NCI-H446 treated with DMSO at 0.1 percent for 48 hours (cell line): Measurements from ENCODE around the gene RPAP2.
"Not testable (repeated sequence)": the region's sequence is repeated elsewhere in the genome, so short reads cannot be mapped to it uniquely, and the experiment has no call there.

Experiments used
- DNase-seq: peaks from one replicate; lab custom pipeline; 2025; lab: John Stamatoyannopoulos, UW

Gene RPAP2

DNA sequence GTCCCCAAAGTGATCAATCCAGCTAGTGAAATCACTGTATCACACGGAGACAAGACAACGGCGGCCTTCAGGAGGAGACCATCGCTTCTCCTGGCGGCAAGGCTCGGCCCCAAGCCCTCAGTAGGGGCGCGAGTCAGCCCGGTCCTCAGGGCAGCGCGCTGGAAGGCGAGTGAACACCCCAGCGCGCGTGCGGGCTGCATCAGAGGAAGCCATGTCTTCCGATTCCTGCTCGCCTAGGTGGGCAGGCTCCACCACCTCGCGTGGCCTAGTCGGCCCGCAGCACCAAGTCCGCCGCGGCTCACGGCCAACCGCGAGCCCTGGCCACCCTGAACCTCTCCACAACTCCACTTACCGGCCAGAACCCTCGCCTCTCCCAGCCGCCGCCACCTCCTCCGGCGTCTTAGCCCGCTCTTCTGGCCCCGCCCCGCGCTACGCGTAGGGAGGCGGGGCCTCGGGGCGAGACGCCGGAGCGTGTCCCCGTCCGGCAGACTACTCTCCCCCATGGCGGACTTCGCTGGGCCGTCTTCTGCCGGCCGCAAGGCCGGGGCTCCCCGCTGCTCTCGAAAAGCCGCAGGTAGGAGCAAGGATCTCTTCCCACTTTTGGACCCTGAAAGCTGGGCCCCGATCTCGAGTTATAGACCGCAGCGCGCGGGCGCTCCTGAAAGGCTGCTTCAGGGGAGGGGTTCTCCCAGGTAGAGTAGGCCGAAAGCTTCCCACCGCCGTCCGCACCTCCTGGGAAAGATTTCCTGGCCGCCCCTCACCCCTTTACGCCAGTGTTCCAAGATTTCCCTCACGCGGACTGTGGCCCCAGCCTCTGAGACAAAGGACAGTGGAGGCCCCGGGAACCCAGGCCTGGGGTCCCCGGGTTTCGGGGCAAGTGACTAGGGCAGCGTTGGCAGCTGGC lies at the start of gene RPAP2, which contains the start of gene GLMN:
TSS of gene RPAP2 (plus strand) at position 487 of the 904 bp plus-strand sequence. CDS start at position 502, 15 bp downstream.
TSS of gene GLMN (minus strand) at position 415 of the 904 bp plus-strand sequence. CDS start 988 bp downstream, outside the sequence.
- DNase-seq: peak; percentile 80

- not testable (repeated sequence) for DNase-seq
Measured at GRCh38 chr1:92254714-92255113, 44.1 kb upstream of the RPAP2 start.

DNA sequence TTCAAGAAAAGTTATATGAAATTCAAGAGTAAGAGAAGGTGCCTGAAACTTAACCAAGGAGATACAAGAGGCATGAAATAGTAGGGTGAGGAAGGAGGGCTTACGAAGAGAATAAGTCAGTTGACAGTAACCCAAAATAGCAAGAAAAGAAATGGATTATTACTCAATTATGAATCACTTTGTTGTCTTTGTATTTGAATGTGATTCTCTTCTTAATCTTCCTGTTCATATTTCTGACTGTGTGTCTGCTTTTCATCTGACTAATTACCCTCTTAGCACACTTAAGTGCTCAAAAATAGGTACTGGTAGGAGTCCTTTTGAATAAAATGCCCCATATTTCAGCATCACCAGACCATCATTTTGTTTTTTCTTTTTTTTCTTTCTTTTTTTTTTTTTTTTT lies 39.5 kb upstream of the RPAP2 start:
- DNase-seq: no peak

GRCh38 chr1:92262516-92262915 lies 36.3 kb upstream of the RPAP2 start:
- DNase-seq: no peak

DNA sequence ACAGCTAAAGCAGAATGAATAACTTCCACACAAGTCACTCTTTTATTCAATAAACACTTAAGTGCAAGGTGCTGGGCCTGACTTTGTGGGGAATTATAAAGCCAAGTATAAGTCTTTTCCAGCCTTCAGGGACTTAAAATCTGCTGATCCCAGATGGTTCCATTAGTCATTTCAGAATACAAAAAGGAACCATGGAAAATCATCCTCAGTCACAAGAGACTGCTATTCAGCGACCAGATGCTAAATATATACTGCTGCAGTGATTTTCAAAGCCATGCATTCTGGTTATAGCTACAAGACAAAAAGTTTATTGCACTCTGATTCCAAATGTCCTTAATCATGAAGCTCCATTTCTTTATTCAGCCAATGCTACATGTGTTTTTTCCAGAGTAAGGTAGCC lies 25.8 kb upstream of the RPAP2 start:
- no peak for DNase-seq

GRCh38 chr1:92274939-92275338 lies 23.9 kb upstream of the RPAP2 start:
- no peak for DNase-seq

- DNase-seq: no peak
Measured at GRCh38 chr1:92276082-92276481, 22.8 kb upstream of the RPAP2 start.

- DNase-seq: no peak
Measured at GRCh38 chr1:92277105-92277723, 21.6 kb upstream of the RPAP2 start.

DNA sequence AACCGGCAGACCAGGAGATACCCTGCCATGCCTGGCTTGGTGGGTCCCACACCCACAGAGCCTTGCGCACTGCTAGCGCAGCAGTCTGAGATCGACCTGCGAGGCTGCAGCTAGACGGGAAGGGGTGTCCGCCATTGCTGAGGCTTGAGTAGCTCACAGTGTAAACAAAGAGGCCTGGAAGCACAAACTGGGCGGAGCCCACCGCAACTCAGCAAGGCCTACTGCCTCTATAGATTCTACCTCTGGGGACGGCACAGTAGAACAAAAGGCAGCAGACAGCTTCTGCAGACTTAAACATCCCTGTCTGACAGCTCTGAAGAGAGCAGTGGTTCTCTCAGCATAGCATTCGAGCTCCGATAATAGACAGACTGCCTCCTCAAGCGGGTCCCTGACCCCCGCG lies 19.1 kb upstream of the RPAP2 start:
- DNase-seq: not testable (repeated sequence)

GRCh38 chr1:92281411-92281810 lies 17.4 kb upstream of the RPAP2 start:
- DNase-seq: not testable (repeated sequence)

- DNase-seq: peak; percentile 31
Measured at GRCh38 chr1:92291372-92291999, 7.4 kb upstream of the RPAP2 start.

GRCh38 chr1:92298213-92298572 lies 666 bp upstream of the RPAP2 start:
- DNase-seq: no peak

GRCh38 chr1:92299477-92300150 lies 755 bp downstream of the RPAP2 start:
- no peak for DNase-seq

GRCh38 chr1:92301021-92301420 lies 2.2 kb downstream of the RPAP2 start:
- no peak for DNase-seq

GRCh38 chr1:92306020-92306419 lies 7.2 kb downstream of the RPAP2 start:
- DNase-seq: no peak

DNA sequence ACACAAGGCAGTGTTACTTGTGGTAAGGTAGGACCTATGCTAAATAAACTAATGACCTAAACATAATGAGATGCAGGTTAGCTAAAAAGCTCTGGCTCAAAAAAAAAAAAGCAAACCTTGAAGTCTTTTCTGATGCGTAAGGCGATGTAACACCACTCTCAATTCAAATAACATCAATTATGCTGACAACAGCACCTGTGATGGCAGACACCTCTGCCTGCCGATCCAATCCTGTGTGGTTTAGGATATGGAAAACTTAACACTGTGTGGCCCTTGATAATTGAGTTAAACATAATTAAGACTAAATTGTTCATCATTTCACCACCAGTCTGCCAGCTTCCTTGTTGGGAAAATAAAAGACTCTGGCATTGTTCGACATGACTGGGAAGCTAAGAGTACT lies 9.1 kb downstream of the RPAP2 start:
- no peak for DNase-seq

GRCh38 chr1:92310185-92310597 lies 11.3 kb downstream of the RPAP2 start:
- DNase-seq: no peak

GRCh38 chr1:92314024-92314423 lies 15.2 kb downstream of the RPAP2 start:
- no peak for DNase-seq

- DNase-seq: no peak
Measured at GRCh38 chr1:92315766-92316599, 17.1 kb downstream of the RPAP2 start.

- no peak for DNase-seq
Measured at GRCh38 chr1:92317836-92318493, 19.1 kb downstream of the RPAP2 start.
